OCI-LY3 (cell line): ENCODE measurements around the gene RNASEL.

Source experiments
- H2AFZ ChIP-seq: fragments of 200-600, 300-600 bp; shearing (Covaris generic); 2 replicates; pipeline ENCODE4 v1.6.0; 2014; ENCODE audit warnings: antibody characterized with exemption, low read depth, low read length
- H3K27ac ChIP-seq: fragments of 200-600, 300-600 bp; sonication (generic); 2 replicates; pipeline ENCODE4 v1.5.1; 2014; ENCODE audit warnings: mild to moderate bottlenecking, low read length, moderate library complexity, mixed read lengths
- H3K27me3 ChIP-seq: fragments of 200-600, 300-600 bp; sonication (generic); 2 replicates; pipeline ENCODE4 v1.6.1; 2014; ENCODE audit warnings: low read depth, low read length, mixed read lengths
- H3K36me3 ChIP-seq: fragments of 200-600, 300-600 bp; sonication (generic); replicated peaks from 2 replicates; pipeline ENCODE3; 2014; ENCODE audit warnings: low read depth, low read length, mixed read lengths
- H3K4me1 ChIP-seq: fragments of 300-600, 200-600 bp; sonication (generic); 2 replicates; pipeline ENCODE4 v1.6.1; 2014; ENCODE audit warnings: low read length, mixed read lengths
- H3K4me2 ChIP-seq: fragments of 200-600, 300-600 bp; sonication (generic); 2 replicates; pipeline ENCODE4 v1.6.1; 2014; ENCODE audit warnings: low read length, mixed read lengths
- H3K4me3 ChIP-seq: fragments of 300-600, 200-600 bp; sonication (generic); 2 replicates; pipeline ENCODE4 v1.5.1; 2014; ENCODE audit warnings: antibody characterized with exemption, mild to moderate bottlenecking, low read length, moderate library complexity
- H3K79me2 ChIP-seq: fragments of 300-600, 200-600 bp; shearing (Covaris generic); 2 replicates; pipeline ENCODE4 v1.6.1; 2014; ENCODE audit warnings: mild to moderate bottlenecking, low read length, mixed read lengths
- H3K9ac ChIP-seq: fragments of 300-600, 200-600 bp; shearing (Covaris generic); 2 replicates; pipeline ENCODE4 v1.6.0; 2014; ENCODE audit warnings: mild to moderate bottlenecking, low read length, moderate library complexity
- H3K9me3 ChIP-seq: fragments of 200-600, 300-600 bp; shearing (Covaris generic); 2 replicates; pipeline ENCODE4 v1.6.1; 2014; ENCODE audit warnings: low read length, mixed read lengths; ENCODE audit not compliant: insufficient read depth
- H4K20me1 ChIP-seq: fragments of 200-600, 300-600 bp; sonication (generic); 2 replicates; pipeline ENCODE4 v1.6.1; 2016; ENCODE audit warnings: low read length, mixed read lengths; ENCODE audit not compliant: insufficient read depth
- EZH2phosphoT487 ChIP-seq: fragments of 200-600 bp; shearing (Covaris generic); IDR thresholded peaks from 2 replicates; pipeline ENCODE4 v1.6.1; 2018; ENCODE audit warnings: antibody characterized with exemption, mixed run types, low read depth
- TF ChIP-seq, protein P1 (sequence below): fragments of 200-600, 300-600 bp; sonication (generic); IDR thresholded peaks from 2 replicates; pipeline ENCODE4 v1.5.1; 2014; ENCODE audit warnings: antibody characterized with exemption, low read length, low read depth

Gene RNASEL

DNA sequence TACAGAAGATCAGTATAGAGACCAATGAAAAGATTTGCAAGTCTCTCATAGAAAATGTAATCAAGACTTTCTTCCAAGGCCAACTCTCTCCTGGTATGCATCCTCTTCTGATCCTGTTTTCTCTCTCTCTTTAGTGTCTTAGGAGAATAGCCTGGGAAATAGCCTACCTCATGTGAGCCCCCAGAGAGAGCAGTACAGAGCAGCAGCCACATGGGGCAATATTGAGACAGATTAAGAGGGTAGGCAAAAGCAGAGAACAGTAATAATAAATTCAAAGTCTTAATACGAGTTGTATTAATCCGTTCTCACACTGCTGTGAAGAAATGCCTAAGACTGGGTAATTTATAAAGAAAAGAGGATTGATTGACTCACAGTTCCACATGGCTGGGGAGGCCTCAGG is 61.4 kb downstream of the RNASEL start:
- Histone ChIP-seq H3K4me3 (no peak overlapping the region), H3K9ac (no peak overlapping the region), H3K4me1 (no peaks in the 10 kb centered on the region), H4K20me1 (no peaks in the 10 kb centered on the region), H3K36me3 (peaks cover 7% of the 10 kb centered on the region), H3K27me3 (no peaks in the 10 kb centered on the region), H3K9me3 (peaks cover 34% of the 10 kb centered on the region), H3K79me2 (no peaks in the 10 kb centered on the region), H3K4me2 (no peak overlapping the region), H2AFZ (0 out of 2 replicates have a peak overlapping the region, but pooled peaks have one; percentile 26), H3K27ac (no peak overlapping the region)
- no peak for TF ChIP-seq EZH2phosphoT487
- TF ChIP-seq, protein P1, sequence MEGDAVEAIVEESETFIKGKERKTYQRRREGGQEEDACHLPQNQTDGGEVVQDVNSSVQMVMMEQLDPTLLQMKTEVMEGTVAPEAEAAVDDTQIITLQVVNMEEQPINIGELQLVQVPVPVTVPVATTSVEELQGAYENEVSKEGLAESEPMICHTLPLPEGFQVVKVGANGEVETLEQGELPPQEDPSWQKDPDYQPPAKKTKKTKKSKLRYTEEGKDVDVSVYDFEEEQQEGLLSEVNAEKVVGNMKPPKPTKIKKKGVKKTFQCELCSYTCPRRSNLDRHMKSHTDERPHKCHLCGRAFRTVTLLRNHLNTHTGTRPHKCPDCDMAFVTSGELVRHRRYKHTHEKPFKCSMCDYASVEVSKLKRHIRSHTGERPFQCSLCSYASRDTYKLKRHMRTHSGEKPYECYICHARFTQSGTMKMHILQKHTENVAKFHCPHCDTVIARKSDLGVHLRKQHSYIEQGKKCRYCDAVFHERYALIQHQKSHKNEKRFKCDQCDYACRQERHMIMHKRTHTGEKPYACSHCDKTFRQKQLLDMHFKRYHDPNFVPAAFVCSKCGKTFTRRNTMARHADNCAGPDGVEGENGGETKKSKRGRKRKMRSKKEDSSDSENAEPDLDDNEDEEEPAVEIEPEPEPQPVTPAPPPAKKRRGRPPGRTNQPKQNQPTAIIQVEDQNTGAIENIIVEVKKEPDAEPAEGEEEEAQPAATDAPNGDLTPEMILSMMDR: peak; percentile 15; the same call in 1 of the 2 replicates

GRCh38 chr1:182525342-182525741 is 63.7 kb downstream of the RNASEL start:
- Histone ChIP-seq H3K4me1 (no peaks in the 10 kb centered on the region), H3K4me3 (no peak overlapping the region), H2AFZ (no peak overlapping the region), H3K27me3 (no peaks in the 10 kb centered on the region), H4K20me1 (no peaks in the 10 kb centered on the region), H3K9me3 (peaks cover 34% of the 10 kb centered on the region), H3K4me2 (no peak overlapping the region), H3K36me3 (peaks cover 7% of the 10 kb centered on the region), H3K27ac (no peak overlapping the region), H3K9ac (no peak overlapping the region), H3K79me2 (no peaks in the 10 kb centered on the region)
- no peak for TF ChIP-seq EZH2phosphoT487
- TF ChIP-seq, protein P1: no peak
